Endothelial cell of umbilical vein (primary cell): ENCODE data around the gene SAMD4A. TPM values are rescaled to one million over a fixed set of nuclear protein-coding genes. Genes with fewer than 3 reads are reported as not detected.

Source experiments
- BruUV-seq: library from RNA; stranded (reverse); fragments of 400-500 nt; replicated peaks from 2 replicates; lab custom pipeline; 2021; lab: Mats Ljungman, UMichigan
- CTCF ChIA-PET: fragments of 300-600, 350-600 bp; sonication (Branson Sonifier 250); formaldehyde crosslinking; loops from one replicate; lab custom pipeline; 2021; ENCODE audit warnings: antibody characterized with exemption, inconsistent platforms; lab: Charles Lee
- POLR2A ChIA-PET: fragments of 300-600, 350-600 bp; sonication (Branson Sonifier 250); formaldehyde crosslinking; loops from one replicate; lab custom pipeline; 2021; ENCODE audit warnings: antibody characterized with exemption, inconsistent platforms; lab: Charles Lee
- DNase-seq: peaks from one replicate; pipeline ENCODE4 v3.0.0-alpha.2; 2011; ENCODE audit warnings: low read depth, low spot score
- FAIRE-seq: peaks from 2 replicates; lab custom pipeline; 2011; peaks lifted over from hg19 to GRCh38; lab: Jason Lieb, UNC
- H2AFZ ChIP-seq: 2 replicates; pipeline ENCODE4 v1.6.0; 2012; ENCODE audit warnings: low read depth, low read length, control low read depth, inconsistent platforms
- H3K27ac ChIP-seq: 2 replicates; pipeline ENCODE4 v1.5.1; 2011; ENCODE audit warnings: low read depth, mild to moderate bottlenecking, control low read depth, low read length, moderate library complexity; ENCODE audit not compliant: insufficient read depth
- H3K27me3 ChIP-seq, 2 experiments: 2 replicates each; pipeline versions ENCODE4 v1.6.0 to v1.6.1; 2011; ENCODE audit warnings: low read length in 2 of 2, mixed read lengths in 1 of 2; ENCODE audit not compliant: control insufficient read depth in 2 of 2, insufficient read depth in 2 of 2
- H3K36me3 ChIP-seq, 2 experiments: 2 replicates in 1 of 2; 3 replicates in 1 of 2; pipeline ENCODE4 v1.5.1; 2011; ENCODE audit warnings: low read length in 2 of 2, mild to moderate bottlenecking in 1 of 2, moderate library complexity in 1 of 2; ENCODE audit not compliant: control insufficient read depth in 2 of 2, insufficient read depth in 2 of 2; ENCODE audit errors: extremely low read depth in 1 of 2
- H3K4me1 ChIP-seq: 3 replicates; pipeline ENCODE4 v1.5.1; 2011; ENCODE audit warnings: mild to moderate bottlenecking, low read length; ENCODE audit not compliant: control insufficient read depth, insufficient read depth; ENCODE audit errors: extremely low read depth
- H3K4me2 ChIP-seq: 2 replicates; pipeline ENCODE4 v1.6.1; 2011; ENCODE audit warnings: low read length, control low read depth, mixed read lengths; ENCODE audit not compliant: insufficient read depth
- H3K4me3 ChIP-seq, 3 experiments: fragments of 200-600 bp in 1 of 3; sonication (generic), shearing (Covaris generic) in 1 of 3; replicated peaks in 1 of 3; 2 replicates each; pipeline ENCODE4 v1.5.1; 2011 to 2016; ENCODE audit warnings: control low read depth in 3 of 3, low read length in 3 of 3, mild to moderate bottlenecking in 2 of 3, inconsistent platforms in 1 of 3, low read depth in 1 of 3, moderate library complexity in 1 of 3; ENCODE audit not compliant: insufficient read depth in 1 of 3
- H3K79me2 ChIP-seq: 2 replicates; pipeline ENCODE4 v1.6.0; 2012; ENCODE audit warnings: low read length, inconsistent platforms; ENCODE audit not compliant: control insufficient read depth, insufficient read depth
- H3K9ac ChIP-seq: replicated peaks from 2 replicates; pipeline ENCODE3; 2011; ENCODE audit warnings: low read length, control low read depth; ENCODE audit not compliant: insufficient read depth; ENCODE audit errors: extremely low read depth
- H3K9me1 ChIP-seq: replicated peaks from 3 replicates; pipeline ENCODE4 v1.6.0; 2011; ENCODE audit warnings: mild to moderate bottlenecking, low read length; ENCODE audit not compliant: control insufficient read depth, insufficient read depth; ENCODE audit errors: extremely low read depth
- H3K9me3 ChIP-seq: replicated peaks from 2 replicates; pipeline ENCODE4 v1.5.1; 2012; ENCODE audit warnings: low read length, inconsistent platforms; ENCODE audit not compliant: control insufficient read depth, insufficient read depth
- H4K20me1 ChIP-seq: replicated peaks from 2 replicates; pipeline ENCODE3; 2011; ENCODE audit warnings: mild to moderate bottlenecking, low read length; ENCODE audit not compliant: control insufficient read depth, insufficient read depth; ENCODE audit errors: extremely low read depth
- CTCF ChIP-seq, 2 donors: IDR thresholded peaks; 1 replicate in 1 of 2; 2 replicates in 1 of 2; pipeline ENCODE4 v1.5.1; 2011; ENCODE audit warnings: low read length in 2 of 2, mild to moderate bottlenecking in 2 of 2, moderate library complexity in 2 of 2, control low read depth in 1 of 2, inconsistent platforms in 1 of 2, low read depth in 1 of 2; ENCODE audit not compliant: insufficient read depth in 1 of 2; ENCODE audit errors: extremely low read depth in 1 of 2
- EZH2 ChIP-seq: IDR thresholded peaks from 2 replicates; pipeline ENCODE4 v1.6.1; 2012; ENCODE audit warnings: borderline replicate concordance, low read depth, mild to moderate bottlenecking, moderate library complexity, low read length, inconsistent platforms; ENCODE audit not compliant: severe bottlenecking
- FOS ChIP-seq: IDR thresholded peaks from 2 replicates; pipeline ENCODE4 v1.6.1; 2011; ENCODE audit warnings: mild to moderate bottlenecking, low read length, moderate library complexity, borderline replicate concordance; ENCODE audit not compliant: insufficient read depth
- GATA2 ChIP-seq: IDR thresholded peaks from 2 replicates; pipeline ENCODE4 v1.7.0; 2011; ENCODE audit warnings: low read depth, mild to moderate bottlenecking, moderate library complexity, mixed read lengths, low read length; ENCODE audit not compliant: insufficient read length, insufficient read depth
- JUN ChIP-seq: IDR thresholded peaks from 2 replicates; pipeline ENCODE4 v1.6.1; 2011; ENCODE audit warnings: borderline replicate concordance, low read depth; ENCODE audit not compliant: insufficient read length, insufficient read depth
- MAX ChIP-seq: IDR thresholded peaks from 2 replicates; pipeline ENCODE4 v1.6.1; 2011; ENCODE audit not compliant: insufficient read depth, insufficient read length
- MYC ChIP-seq: IDR thresholded peaks from one replicate; pipeline ENCODE4 v1.6.1; 2011; ENCODE audit warnings: mild to moderate bottlenecking, low read depth, low read length
- POLR2A ChIP-seq: IDR thresholded peaks from 2 replicates; pipeline ENCODE4 v1.6.1; 2012; ENCODE audit warnings: low read depth, mild to moderate bottlenecking, control low read depth, low read length
- POLR2AphosphoS5 ChIP-seq: IDR thresholded peaks from 2 replicates; pipeline ENCODE4 v1.6.1; 2012; ENCODE audit warnings: low read depth, mild to moderate bottlenecking, control low read depth, low read length, moderate library complexity; ENCODE audit not compliant: insufficient read depth
- dilution Hi-C: fragments of 300-500 bp; cut with MboI; formaldehyde crosslinking; loops from one replicate; pipeline ENCODE4 v1.15.0; 2019; ENCODE audit warnings: low sequenced_read_pairs; ENCODE audit not compliant: extremely low pct_ligation_motif_present
- intact Hi-C: fragments of 100-400 bp; cut with micrococcal nuclease; formaldehyde crosslinking; loops from one replicate; pipeline ENCODE4 v1.10.0; 2022
- polyA plus RNA-seq, 4 experiments: library from polyadenylated mRNA; depleted of rRNA in 3 of 4; stranded (reverse) in 3 of 4; unstranded in 1 of 4; fragments of >200 nt; gene quantifications; 2 replicates each; pipeline versions ENCODE4 v1.2.1 to v1.2.3, GENCODE V29; 2011 to 2012; ENCODE audit warnings: missing spikeins in 1 of 4
- total RNA-seq: library from RNA; stranded (reverse); gene quantifications from 2 replicates; pipeline ENCODE4 v1.2.3, GENCODE V29; 2021

SAMD4A gene
- total and polyA plus RNA-seq, 2 donors (not counting 3 experiments of a cell fraction or from before 2014, with no cell fraction given), result 37.7 to 95.3 TPM

GRCh38 chr14:54730156-54730961 lies 163.4 kb downstream of the SAMD4A start:
- Histone ChIP-seq H3K9me3 (no peaks in the 10 kb centered on the region), H2AFZ (no peak overlapping the region), H3K4me1 (peaks cover 3% of the 10 kb centered on the region), H3K79me2 (peaks cover 31% of the 10 kb centered on the region), H3K4me3 (no peak overlapping the region), H3K27ac (no peak overlapping the region), H4K20me1 (no peaks in the 10 kb centered on the region), H3K9ac (no peak overlapping the region), H3K27me3 (no peaks in the 10 kb centered on the region), H3K36me3 (peaks cover 0 to under 1% of the 10 kb centered on the region in 2 experiments), H3K9me1 (no peaks in the 10 kb centered on the region), H3K4me2 (no peak overlapping the region)
- no TSS peak for BruUV-seq
- DNase-seq (no peak), FAIRE-seq (no peak)
- CTCF ChIA-PET, result interaction anchor here (0.9 to 1.6 kb wide), 2 partner anchors 8 to 43 kb away, joined by 4 to 9 read pairs; no protein-coding TSS in a partner anchor
- dilution Hi-C loops (no loop called here), intact Hi-C loops (no loop called here)
- POLR2A ChIA-PET, result no interaction called here
- TF ChIP-seq FOS (no peak), POLR2A (no peak), POLR2AphosphoS5 (no peak), JUN (no peak), MAX (no peak)

DNA sequence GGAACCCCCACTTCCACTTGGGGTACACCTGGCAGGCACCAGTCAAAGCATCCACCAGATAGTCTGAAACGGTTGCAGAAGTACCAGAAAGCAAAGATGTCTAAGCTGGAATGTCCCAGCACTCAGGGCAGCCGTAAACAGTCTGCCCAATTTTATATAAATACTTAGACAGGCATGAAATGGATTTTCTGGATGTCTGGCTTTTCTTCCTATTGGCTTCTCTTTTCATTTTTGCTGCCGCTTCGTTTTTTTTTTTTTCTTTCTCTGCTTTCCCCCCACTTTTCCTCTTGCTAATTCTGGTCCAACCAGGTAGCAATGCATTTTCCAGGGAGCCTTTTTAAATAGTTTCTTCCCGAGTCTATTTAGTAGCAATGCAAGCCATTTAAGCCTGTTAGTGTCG lies 168.0 kb downstream of the SAMD4A start:
- Histone ChIP-seq H3K9ac (no peak overlapping the region), H3K27ac (no peak overlapping the region), H3K9me1 (no peaks in the 10 kb centered on the region), H3K9me3 (no peaks in the 10 kb centered on the region), H4K20me1 (no peaks in the 10 kb centered on the region), H3K27me3 (no peaks in the 10 kb centered on the region), H3K4me3 (no peak overlapping the region), H2AFZ (no peak overlapping the region), H3K36me3 (peaks cover 2 to 3% of the 10 kb centered on the region in 2 experiments), H3K4me1 (peaks cover 3% of the 10 kb centered on the region), H3K79me2 (peaks cover 14% of the 10 kb centered on the region), H3K4me2 (no peak overlapping the region)
- ChIA-PET POLR2A (no interaction called here), CTCF (interaction anchor here (0.7 to 1.7 kb wide), 3 partner anchors 12 to 45 kb away, joined by 3 to 7 read pairs (median 4); no protein-coding TSS in a partner anchor)
- intact Hi-C loops, result no loop called here
- FAIRE-seq (no peak), DNase-seq (no peak)
- dilution Hi-C loops, result no loop called here
- no TSS peak for BruUV-seq
- TF ChIP-seq JUN, result no peak
- no peak for TF ChIP-seq GATA2
- no peak for TF ChIP-seq POLR2AphosphoS5
- TF ChIP-seq FOS, result no peak
- no peak for TF ChIP-seq POLR2A
- no peak for TF ChIP-seq MAX
- TF ChIP-seq MYC, result no peak
- no peak for TF ChIP-seq CTCF (IDR thresholded peaks at IDR 0.05; ENCODE audit: extremely low read depth in 1 of 2, insufficient read depth in 1 of 2, low read depth in 1 of 2, low read length in 2 of 2)
- TF ChIP-seq EZH2, result no peak
